T1000 (cell line): ENCODE data around the gene HIVEP3.

Experiments
- DNase-seq: peaks from one replicate; lab custom pipeline; 2025; ENCODE audit warnings: mixed read lengths; lab: John Stamatoyannopoulos, UW

Gene HIVEP3

DNA sequence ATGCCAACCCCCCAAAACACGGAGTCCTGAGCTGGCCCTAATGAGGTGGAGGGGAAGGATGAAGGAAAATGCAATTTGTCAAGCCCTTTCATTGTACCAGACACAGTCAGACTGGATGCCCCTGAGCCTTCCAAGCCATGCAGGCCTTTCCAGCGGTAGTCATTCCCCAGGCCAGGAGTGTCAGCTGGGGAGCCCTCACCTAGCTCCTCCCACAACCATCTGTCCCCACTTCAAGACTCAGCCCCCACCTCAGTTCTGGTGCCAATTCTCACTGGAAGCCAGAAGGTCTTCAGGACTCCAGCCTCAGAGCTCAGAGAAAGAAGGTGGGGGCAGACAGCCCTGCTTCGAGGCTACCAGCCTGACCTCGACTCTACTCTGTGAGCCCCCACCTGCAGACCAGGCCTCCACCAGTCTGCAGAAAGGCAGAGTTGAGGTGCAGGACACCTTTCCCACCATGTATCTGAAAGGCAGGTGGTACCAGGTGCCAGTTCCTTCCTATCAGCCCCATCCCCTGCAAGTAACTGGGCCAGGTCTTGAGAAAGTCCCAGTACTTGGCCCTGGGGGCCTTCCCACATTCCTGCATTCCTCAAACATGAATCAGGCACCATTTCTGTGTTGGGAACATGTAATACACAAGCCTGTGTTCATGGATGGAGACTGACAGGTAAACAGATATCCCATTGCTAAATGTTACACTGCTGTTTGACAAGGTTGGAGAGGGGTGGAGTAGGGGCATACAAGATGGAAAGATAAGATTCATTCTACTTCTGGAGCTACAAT lies 253.7 kb downstream of the HIVEP3 start:
- DNase-seq = peak; percentile 39

DNA sequence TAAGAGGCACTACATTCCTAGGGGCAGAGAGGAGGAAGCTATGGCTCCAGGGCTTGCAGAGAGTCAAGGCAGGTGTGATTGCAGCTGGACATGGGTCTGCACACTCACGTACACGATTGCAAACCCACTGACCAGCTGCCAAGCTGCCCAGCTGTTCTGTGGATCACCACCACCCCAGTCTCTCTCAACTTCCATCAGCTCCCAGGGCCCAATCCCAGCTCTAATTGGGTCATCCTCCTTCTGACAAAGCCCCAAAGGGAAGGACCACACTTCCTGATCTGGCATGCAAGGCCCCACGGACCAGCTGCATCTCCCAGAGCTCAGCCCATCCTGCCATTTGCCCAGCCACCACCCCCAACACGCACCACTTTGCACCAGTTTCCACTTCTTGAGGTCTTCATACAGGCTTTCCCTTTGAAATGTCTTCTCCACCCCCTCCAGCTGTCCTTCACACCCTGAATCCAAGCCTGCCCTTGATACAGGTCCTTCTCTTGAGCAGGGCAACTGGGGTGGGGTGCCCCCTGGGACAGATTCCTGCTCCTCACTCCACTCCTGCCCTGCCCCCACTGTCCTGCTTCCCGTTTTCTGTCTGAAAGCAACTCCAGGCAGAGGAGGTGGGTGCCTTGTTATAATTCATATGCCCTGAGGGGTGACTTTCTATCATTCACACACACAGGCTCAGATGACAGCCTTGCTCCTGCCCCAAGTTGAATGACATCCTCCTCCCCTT lies 254.9 kb downstream of the HIVEP3 start:
- no peak for DNase-seq

- peak; percentile 51 for DNase-seq
These were observed 255.8 kb downstream of the HIVEP3 start for GRCh38 chr1:41662765-41663437.

GRCh38 chr1:41662061-41662764 lies 256.5 kb downstream of the HIVEP3 start:
- peak; percentile 36 for DNase-seq

GRCh38 chr1:41661428-41662060 lies 257.2 kb downstream of the HIVEP3 start:
- DNase-seq = no peak

- no peak for DNase-seq
These were observed 257.9 kb downstream of the HIVEP3 start for GRCh38 chr1:41660570-41661427.

GRCh38 chr1:41659903-41660302 lies 258.8 kb downstream of the HIVEP3 start:
- DNase-seq = no peak

- DNase-seq = no peak
These were observed 259.6 kb downstream of the HIVEP3 start for GRCh38 chr1:41659159-41659495.

- DNase-seq = no peak
These were observed 260.1 kb downstream of the HIVEP3 start for GRCh38 chr1:41658431-41659158.

- no peak for DNase-seq
These were observed 260.9 kb downstream of the HIVEP3 start for GRCh38 chr1:41657679-41658295.

- no peak for DNase-seq
These were observed 261.8 kb downstream of the HIVEP3 start for GRCh38 chr1:41656825-41657500.

DNA sequence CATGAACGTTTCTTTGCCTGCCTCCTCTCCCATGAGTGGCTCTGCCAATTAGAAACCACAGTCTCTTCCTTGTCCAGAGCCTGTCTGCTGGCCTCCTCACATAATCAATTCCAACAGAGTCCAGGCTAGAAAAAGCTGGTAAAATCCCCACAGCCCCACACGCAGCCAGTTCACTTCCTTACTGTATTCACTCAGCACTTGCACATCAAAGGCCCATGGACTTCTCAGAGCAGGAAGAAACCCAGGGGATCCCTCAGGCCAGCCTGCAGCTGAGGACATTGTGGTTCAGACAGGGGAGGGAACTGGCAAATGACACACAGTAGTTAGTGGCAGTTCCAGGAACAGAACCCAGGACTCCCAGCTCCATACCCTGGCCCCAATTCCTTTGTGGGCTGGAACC lies 262.7 kb downstream of the HIVEP3 start:
- DNase-seq = no peak

DNA sequence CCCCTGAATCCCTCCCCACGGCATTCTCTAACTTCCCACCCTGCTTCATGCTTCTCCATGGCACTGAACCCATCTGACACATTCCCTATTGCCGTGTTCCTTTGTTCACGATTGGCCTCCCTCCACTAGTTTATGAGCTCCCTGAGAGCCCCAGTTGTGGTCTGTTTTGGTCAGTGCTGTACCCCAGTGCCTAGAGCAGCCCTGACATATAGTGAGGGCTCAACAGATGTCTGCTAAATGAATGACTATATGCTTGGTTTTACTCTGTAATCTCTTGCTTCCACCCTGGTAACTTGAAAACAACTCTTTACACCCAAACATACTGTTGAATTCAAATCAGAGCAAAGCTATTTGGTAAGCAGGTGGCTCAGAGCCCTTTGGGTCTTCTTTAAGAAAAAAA lies 263.1 kb downstream of the HIVEP3 start:
- DNase-seq = no peak

DNA sequence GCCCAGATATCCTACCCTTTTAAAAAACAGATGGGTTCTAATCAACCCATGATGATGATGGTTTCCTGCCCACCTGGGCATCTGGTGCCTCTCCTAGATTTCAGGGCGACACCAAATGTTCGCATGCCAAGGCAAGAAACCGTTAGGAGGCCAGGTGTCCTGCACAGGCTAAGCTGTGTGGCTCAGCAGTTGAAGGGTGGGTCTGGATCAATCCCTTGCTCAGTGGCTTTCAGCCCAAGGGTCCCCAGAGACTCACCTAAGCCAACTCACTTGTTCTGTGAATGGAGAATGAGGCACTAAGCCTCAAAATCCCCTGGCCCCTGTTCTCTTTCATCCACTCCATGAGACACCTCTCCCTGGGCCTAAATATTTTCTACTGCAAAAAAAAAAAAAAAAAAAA lies 265.1 kb downstream of the HIVEP3 start:
- no peak for DNase-seq

GRCh38 chr1:41652384-41653265 lies 266.1 kb downstream of the HIVEP3 start:
- DNase-seq = no peak

- no peak for DNase-seq
These were observed 268.5 kb downstream of the HIVEP3 start for GRCh38 chr1:41650028-41650880.

- DNase-seq = no peak
These were observed 269.2 kb downstream of the HIVEP3 start for GRCh38 chr1:41649396-41650027.
